Glutamatergic neuron (in vitro differentiated cells): Measurements from ENCODE around the gene CXXC5. TPM values are rescaled to one million over a fixed set of nuclear protein-coding genes. Genes with fewer than 3 reads are reported as not detected.
A peak's percentile ranks its signal among the peaks of the same experiment; 100 is the strongest.

Experiments used
- DNase-seq: peaks from one replicate; pipeline ENCODE4 v3.0.0; 2022
- H3K27ac Mint-ChIP-seq: one replicate; pipeline ENCODE4 v1.8.0; 2020; ENCODE audit warnings: mild to moderate bottlenecking, mixed read lengths, inconsistent platforms; ENCODE audit not compliant: unreplicated experiment
- H3K27me3 Mint-ChIP-seq: one replicate; pipeline ENCODE4 v1.8.0; 2020; ENCODE audit warnings: mild to moderate bottlenecking, moderate library complexity, mixed read lengths, inconsistent platforms; ENCODE audit not compliant: unreplicated experiment
- H3K36me3 Mint-ChIP-seq: one replicate; pipeline ENCODE4 v1.8.0; 2020; ENCODE audit warnings: mild to moderate bottlenecking, mixed read lengths, inconsistent platforms; ENCODE audit not compliant: unreplicated experiment
- H3K4me1 Mint-ChIP-seq: one replicate; pipeline ENCODE4 v1.8.0; 2020; ENCODE audit warnings: mild to moderate bottlenecking, low read depth, mixed read lengths, inconsistent platforms; ENCODE audit not compliant: unreplicated experiment
- H3K4me3 Mint-ChIP-seq: one replicate; pipeline ENCODE4 v1.8.0; 2020; ENCODE audit warnings: mild to moderate bottlenecking, mixed read lengths, inconsistent platforms; ENCODE audit not compliant: unreplicated experiment
- H3K9me3 Mint-ChIP-seq: one replicate; pipeline ENCODE4 v1.8.0; 2020; ENCODE audit warnings: mild to moderate bottlenecking, moderate library complexity, mixed read lengths, inconsistent platforms; ENCODE audit not compliant: unreplicated experiment
- CTCF ChIP-seq: fragments of 200-600 bp; sonication (generic); IDR thresholded peaks from one replicate; pipeline ENCODE4 v1.5.0; 2021; ENCODE audit not compliant: partially characterized antibody, unreplicated experiment
- total RNA-seq: library from RNA; stranded (reverse); fragmentation: NEBNext Ultra II Directional; extraction: Animal tissue kit (Norgen Biotek cat#: 25700); gene quantifications from one replicate; pipeline ENCODE4 v1.2.1, GENCODE V29; 2021; ENCODE audit not compliant: unreplicated experiment

Gene CXXC5
- total RNA-seq, 1 donor from 2014 or later: 130 TPM

DNA sequence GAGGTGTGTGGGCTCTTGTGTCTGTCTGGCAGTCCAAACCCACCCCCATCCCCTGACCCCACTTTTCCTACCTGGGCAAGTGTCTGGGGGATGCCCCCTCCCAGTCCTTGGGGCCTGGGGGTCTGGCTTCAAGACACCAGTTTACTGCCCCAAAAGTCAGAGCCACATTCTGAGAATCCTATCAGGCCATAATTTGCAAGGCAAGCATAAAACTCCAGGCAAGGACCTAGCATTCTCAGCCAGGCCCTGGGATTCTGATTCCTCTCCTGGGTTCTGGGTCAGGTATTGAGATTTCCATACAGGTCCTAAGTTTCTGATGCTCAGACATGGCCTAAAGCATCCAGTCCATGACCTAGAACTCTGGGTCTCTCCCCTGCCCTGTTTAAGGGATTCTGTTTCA, 33.3 kb downstream of the CXXC5 start:
- peaks cover 20% of the 10 kb centered on the region for H3K27me3 Mint-ChIP-seq
- H3K4me1 Mint-ChIP-seq: peaks cover 49% of the 10 kb centered on the region
- H3K36me3 Mint-ChIP-seq: peaks cover 6% of the 10 kb centered on the region
- no peak for DNase-seq
- TF ChIP-seq CTCF: no peak
- no peak overlapping the region for H3K4me3 Mint-ChIP-seq
- peaks cover 23% of the 10 kb centered on the region for H3K9me3 Mint-ChIP-seq
- H3K27ac Mint-ChIP-seq: no peak overlapping the region

- no peak for DNase-seq
- no peak overlapping the region for H3K4me3 Mint-ChIP-seq
- TF ChIP-seq CTCF: no peak
- H3K36me3 Mint-ChIP-seq: peaks cover 6% of the 10 kb centered on the region
- peaks cover 23% of the 10 kb centered on the region for H3K9me3 Mint-ChIP-seq
- H3K4me1 Mint-ChIP-seq: peaks cover 46% of the 10 kb centered on the region
- H3K27ac Mint-ChIP-seq: no peak overlapping the region
- peaks cover 23% of the 10 kb centered on the region for H3K27me3 Mint-ChIP-seq
Measured at GRCh38 chr5:139682016-139682975, 34.1 kb downstream of the CXXC5 start.

- H3K36me3 Mint-ChIP-seq: peaks cover 6% of the 10 kb centered on the region
- H3K9me3 Mint-ChIP-seq: peaks cover 21% of the 10 kb centered on the region
- peaks cover 20% of the 10 kb centered on the region for H3K27me3 Mint-ChIP-seq
- peak overlapping the region; percentile 55 for H3K4me3 Mint-ChIP-seq
- TF ChIP-seq CTCF: no peak
- H3K4me1 Mint-ChIP-seq: peaks cover 40% of the 10 kb centered on the region
- H3K27ac Mint-ChIP-seq: peak overlapping the region; percentile 75
- no peak for DNase-seq
Measured at GRCh38 chr5:139683295-139684271, 35.4 kb downstream of the CXXC5 start.

DNA sequence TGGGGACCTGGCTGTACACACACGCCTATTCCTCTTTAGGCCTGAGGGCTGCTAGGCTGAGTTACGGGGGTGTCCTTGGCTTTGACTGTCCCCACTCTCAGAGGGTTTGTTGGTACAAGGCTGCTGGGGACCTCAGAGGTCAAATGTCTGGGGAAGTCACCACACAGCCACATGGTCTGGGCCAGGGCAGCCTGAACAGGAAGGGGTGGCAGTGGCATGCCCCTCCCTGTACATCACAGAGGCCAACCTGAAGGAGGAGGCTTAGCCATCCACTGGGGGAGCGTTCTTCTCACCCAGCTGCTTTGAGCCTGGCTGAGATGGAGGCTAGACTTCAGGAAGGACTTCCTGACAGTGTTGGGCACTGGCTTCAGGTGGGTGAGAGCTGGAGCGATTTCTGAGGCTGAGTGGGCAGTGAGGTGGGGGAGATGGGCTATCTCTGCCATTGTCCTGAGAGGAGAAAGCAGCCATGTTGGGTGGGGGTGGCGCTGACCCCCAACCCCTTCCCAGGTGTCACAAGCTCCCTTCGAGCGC, 36.3 kb downstream of the CXXC5 start:
- no peak for TF ChIP-seq CTCF
- peaks cover 39% of the 10 kb centered on the region for H3K4me1 Mint-ChIP-seq
- H3K27me3 Mint-ChIP-seq: peaks cover 20% of the 10 kb centered on the region
- H3K27ac Mint-ChIP-seq: no peak overlapping the region
- H3K36me3 Mint-ChIP-seq: peaks cover 6% of the 10 kb centered on the region
- H3K4me3 Mint-ChIP-seq: peak overlapping the region; percentile 22
- peaks cover 21% of the 10 kb centered on the region for H3K9me3 Mint-ChIP-seq
- no peak for DNase-seq
